WI38 (cell line): ENCODE results near the gene CLIP2.
"Not testable (repeated sequence)": the region's sequence is repeated elsewhere in the genome, so short reads cannot be mapped to it uniquely, and the experiment has no call there.

Source experiments
- H3K4me3 ChIP-seq: 2 replicates; pipeline ENCODE4 v1.5.1; 2011; ENCODE audit warnings: low read depth, mild to moderate bottlenecking, control low read depth, low read length
- TF ChIP-seq, protein P1 (sequence below): IDR thresholded peaks from 2 replicates; pipeline ENCODE4 v1.5.1; 2012; ENCODE audit warnings: low read depth, mild to moderate bottlenecking, control low read depth, low read length

The CLIP2 gene

DNA sequence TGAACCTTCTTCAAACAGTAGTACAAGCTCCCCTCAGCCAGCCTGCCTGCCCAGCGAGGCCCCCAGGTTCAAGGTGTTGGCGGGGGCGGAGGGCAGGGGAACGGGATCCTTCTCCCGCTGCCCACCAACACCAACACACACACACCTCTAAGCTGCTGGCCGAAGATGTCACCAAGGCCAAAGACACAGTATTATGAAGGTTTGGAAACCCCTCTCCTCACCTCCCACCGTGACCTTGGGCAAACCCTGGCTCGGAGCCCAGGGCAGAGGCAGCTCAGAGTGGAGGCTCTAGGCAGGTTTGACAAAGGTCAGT is 115.1 kb downstream of the CLIP2 start:
- H3K4me3 ChIP-seq: no peak overlapping the region
- TF ChIP-seq, protein P1, sequence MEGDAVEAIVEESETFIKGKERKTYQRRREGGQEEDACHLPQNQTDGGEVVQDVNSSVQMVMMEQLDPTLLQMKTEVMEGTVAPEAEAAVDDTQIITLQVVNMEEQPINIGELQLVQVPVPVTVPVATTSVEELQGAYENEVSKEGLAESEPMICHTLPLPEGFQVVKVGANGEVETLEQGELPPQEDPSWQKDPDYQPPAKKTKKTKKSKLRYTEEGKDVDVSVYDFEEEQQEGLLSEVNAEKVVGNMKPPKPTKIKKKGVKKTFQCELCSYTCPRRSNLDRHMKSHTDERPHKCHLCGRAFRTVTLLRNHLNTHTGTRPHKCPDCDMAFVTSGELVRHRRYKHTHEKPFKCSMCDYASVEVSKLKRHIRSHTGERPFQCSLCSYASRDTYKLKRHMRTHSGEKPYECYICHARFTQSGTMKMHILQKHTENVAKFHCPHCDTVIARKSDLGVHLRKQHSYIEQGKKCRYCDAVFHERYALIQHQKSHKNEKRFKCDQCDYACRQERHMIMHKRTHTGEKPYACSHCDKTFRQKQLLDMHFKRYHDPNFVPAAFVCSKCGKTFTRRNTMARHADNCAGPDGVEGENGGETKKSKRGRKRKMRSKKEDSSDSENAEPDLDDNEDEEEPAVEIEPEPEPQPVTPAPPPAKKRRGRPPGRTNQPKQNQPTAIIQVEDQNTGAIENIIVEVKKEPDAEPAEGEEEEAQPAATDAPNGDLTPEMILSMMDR: no peak

DNA sequence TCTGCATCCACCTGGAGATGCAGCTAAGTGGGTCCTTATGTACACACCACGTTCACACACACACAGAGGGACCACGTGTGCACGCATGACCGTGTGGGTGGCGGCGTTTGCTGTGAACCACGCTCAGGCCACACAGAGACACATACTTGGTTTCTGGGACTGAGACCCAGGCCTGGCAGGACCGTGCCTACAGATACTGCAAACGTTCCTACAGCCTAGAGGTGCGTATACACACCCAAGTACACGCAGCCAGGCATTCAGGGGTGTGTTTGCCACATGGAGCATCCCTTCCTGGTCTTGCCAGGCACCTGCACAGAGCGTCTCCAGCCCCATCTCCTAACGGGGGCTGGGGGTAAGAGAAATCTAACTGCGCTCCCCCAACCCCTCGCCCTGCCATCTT is 115.5 kb downstream of the CLIP2 start:
- H3K4me3 ChIP-seq: no peak overlapping the region
- TF ChIP-seq, protein P1: no peak

DNA sequence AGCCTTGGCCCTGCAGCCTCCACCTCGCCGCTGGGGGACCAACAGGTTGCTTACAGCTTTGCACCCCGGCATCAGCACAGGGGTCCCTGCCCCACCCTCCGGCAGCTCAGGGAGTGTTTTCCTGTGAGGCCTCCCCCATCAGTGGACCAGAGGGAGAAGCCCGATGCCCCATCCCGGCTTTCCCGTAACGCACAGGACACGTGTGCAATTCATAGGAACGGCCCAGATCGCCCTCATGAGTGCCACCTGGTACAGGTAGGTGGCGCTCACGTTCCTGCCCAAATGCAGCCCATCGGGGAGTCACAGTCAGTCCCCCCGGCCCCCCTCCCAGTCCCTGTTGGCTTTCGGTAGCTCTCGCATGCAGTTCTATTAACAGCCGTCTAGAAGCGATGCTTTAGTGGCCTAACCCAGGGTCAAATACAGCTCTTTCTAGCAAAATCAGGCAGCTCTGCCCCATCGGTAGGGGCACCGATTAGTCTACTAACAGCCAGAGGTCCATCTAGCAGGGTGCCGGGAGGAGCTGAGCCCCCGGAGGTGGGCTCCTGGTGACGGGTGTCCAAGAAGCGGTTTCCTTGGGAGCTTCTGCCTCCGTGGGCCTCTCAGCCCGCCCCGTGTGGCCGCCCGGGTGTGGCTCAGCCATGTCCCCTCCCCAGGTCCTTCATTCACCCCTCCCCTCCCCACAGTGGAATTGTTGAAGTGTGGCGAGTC is 116.1 kb downstream of the CLIP2 start:
- H3K4me3 ChIP-seq: no peak overlapping the region
- TF ChIP-seq, protein P1: no peak; the same call in 1 of the 2 replicates

DNA sequence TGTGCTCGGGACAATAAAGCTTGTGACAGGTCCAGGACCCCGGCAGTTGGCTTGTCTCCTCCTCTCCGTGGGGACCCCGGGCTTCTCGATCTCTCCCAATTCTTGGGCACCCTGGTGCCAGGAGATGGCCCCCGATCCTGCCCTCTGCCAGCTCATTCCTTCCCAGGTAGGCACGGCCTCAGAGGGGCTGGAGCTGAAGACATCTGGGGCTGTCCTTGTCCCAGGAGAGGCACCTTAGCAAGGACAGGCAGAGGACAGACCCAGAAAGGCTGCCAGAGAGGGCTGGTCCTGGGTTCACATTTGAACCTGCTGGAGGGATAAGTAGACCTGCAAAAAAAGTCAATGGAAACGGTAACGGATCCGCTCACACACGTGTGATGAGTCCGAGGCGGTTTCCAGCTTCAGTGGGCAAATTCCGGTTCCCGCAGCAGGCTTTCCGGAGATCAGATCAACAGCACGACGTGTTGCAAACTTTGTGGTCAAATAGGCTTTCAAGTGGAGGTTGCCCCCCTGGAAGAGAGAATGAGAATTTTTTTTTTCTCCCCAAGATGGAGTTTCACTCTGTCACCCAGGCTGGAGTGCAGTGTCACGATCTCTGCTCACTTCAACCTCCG is 116.8 kb downstream of the CLIP2 start:
- H3K4me3 ChIP-seq: no peak overlapping the region
- TF ChIP-seq, protein P1: no peak

DNA sequence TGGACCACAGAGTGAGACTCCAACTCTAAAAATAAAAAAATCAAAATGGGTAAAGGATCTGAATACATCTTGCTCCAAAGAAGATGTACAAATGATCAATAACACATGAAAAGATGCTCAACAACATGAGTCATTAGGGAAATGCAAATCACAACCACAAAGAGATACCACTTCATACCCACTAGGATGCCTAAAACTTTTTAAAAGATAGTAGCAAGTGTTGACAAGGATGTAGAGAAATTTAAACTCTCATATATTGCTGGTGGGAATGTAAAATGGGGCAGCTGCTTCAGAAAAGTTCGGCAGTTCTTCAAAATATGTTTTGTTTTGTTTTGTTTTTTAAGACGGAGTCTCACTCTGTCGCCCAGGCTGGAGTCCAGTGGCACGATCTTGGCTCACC is 118.8 kb downstream of the CLIP2 start:
- TF ChIP-seq, protein P1: no peak
- H3K4me3 ChIP-seq: no peak overlapping the region

DNA sequence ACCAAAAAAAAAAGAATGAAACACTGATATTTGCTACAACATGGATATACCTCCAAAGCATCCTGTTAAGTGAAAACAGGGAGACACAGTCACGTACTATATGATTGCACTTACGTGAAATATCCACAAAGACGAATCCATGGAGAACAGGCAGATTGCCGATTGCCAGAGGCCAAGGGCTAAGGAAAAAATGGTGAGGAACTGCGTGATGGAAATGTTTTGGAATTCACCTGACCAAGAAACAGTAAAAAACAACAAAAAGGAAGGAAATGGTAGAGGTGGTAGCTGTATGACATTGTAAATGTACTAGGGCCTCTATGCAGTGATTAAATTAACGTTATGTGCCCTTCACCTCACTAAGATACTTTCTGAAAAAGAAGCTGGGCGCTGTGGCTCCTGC is 120.4 kb downstream of the CLIP2 start:
- no peak overlapping the region for H3K4me3 ChIP-seq
- TF ChIP-seq, protein P1: no peak

DNA sequence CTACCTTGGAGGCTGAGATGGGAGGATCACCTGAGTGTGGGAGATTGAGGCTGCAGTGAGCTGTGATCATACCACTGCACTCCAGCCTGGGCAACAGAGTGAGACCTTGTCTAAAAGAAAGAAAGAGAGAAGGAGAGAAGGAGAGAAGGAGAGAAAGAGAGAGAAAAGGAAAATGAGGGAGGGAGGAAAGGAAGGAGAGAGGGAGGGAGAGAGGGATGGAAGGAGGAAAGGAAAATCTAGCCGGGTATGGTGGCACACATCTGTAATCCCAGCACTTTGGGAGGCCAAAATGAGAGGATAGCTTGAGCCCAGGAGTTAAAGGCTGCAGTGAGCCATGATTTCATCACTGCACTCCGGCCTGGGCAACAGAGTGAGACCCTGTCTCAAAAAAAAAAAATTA is 121.6 kb downstream of the CLIP2 start:
- H3K4me3 ChIP-seq: no peak overlapping the region
- TF ChIP-seq, protein P1: no peak

DNA sequence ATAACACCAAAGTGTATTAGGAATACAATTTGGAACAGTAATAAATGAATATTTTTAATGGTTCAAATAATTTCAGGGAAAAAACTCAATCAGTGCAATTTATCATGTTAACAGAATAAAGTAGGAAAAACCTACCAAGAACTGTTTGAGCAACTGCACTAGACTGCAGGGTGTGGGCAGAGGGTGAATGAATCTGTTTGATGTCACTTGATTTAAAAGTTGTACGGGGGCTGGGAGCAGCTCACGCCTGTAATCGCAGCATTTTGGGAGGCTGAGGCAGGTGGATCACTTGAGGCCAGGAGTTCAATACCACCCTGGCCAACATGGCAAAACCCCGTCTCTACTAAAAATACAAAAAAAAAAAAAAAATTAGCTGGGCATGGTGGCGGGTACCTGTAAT is 122.4 kb downstream of the CLIP2 start:
- not testable (repeated sequence) for H3K4me3 ChIP-seq
